ENCODE measurements around the gene CNTNAP2. TPM values are rescaled to one million over a fixed set of nuclear protein-coding genes. Genes with fewer than 3 reads are reported as not detected.
A peak's percentile ranks its signal among the peaks of the same experiment; 100 is the strongest.

Gene CNTNAP2
- 110 TPM for total RNA-seq

- peak; percentile 7 to 29 for DNase-seq (ENCODE audit: low spot score in 2 of 2)
- no peak for FAIRE-seq
Observed at GRCh38 chr7:146116521-146117222, at the start of gene CNTNAP2. TSS of gene CNTNAP2 (plus strand) at chr7:146116801. CDS start at chr7:146116877, 76 bp downstream.

GRCh38 chr7:146067880-146068279, 48.7 kb upstream of the CNTNAP2 start:
- FAIRE-seq (no peak), DNase-seq (ENCODE audit: low spot score in 2 of 2) (no peak)

GRCh38 chr7:146074195-146074765, 42.3 kb upstream of the CNTNAP2 start:
- FAIRE-seq, result no peak
- DNase-seq (ENCODE audit: low spot score in 2 of 2), result no peak

DNA sequence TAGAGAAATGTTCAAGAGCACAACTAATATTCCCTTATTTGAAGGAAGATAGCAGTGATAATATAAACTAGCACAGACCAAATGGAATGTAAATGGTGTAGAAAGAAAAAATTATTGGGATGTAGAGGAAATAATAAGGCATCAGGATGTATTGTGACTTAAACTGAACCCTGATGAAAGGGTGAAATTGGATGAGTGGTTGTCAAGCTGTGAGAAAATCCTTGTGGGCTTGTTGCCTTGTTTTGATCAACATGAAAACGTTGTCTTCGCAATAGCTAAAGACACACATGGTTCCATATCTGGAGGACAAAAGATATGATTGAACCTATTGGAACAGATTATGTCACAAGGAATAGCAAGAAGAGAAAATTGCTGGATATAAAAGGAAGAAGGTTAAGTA, 40.3 kb upstream of the CNTNAP2 start:
- DNase-seq (ENCODE audit: low spot score in 2 of 2) (no peak), FAIRE-seq (no peak)

- FAIRE-seq (no peak), DNase-seq (ENCODE audit: low spot score in 2 of 2) (no peak)
Observed at GRCh38 chr7:146084086-146084485, 32.5 kb upstream of the CNTNAP2 start.

- peak; percentile 47 for FAIRE-seq
- peak in 1 of 2 donors; percentile 27 for DNase-seq (ENCODE audit: low spot score in 2 of 2)
Observed at GRCh38 chr7:146090023-146090645, 26.5 kb upstream of the CNTNAP2 start.

GRCh38 chr7:146094356-146094755, 22.2 kb upstream of the CNTNAP2 start:
- DNase-seq (ENCODE audit: low spot score in 2 of 2) (no peak), FAIRE-seq (no peak)

GRCh38 chr7:146096994-146097393, 19.6 kb upstream of the CNTNAP2 start:
- DNase-seq (ENCODE audit: low spot score in 2 of 2) (no peak), FAIRE-seq (no peak)

GRCh38 chr7:146106319-146106718, 10.3 kb upstream of the CNTNAP2 start:
- DNase-seq (ENCODE audit: low spot score in 2 of 2) (no peak), FAIRE-seq (no peak)

GRCh38 chr7:146112755-146113154, 3.8 kb upstream of the CNTNAP2 start:
- DNase-seq (ENCODE audit: low spot score in 2 of 2) (no peak), FAIRE-seq (no peak)

DNA sequence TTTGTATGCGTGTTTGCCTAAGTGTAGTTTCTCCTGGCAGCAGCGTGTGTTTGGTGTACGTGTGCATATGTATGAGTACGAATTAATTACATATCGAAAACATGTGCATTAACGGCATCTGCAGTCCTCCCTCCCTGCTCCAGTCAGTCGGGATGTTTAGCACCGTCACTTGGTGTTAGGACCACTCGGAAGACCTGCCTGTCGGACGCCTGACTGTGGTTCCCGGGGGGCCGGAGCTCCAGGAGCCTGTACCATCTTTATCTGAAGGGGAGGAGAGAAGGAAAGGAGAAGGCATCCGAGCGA, 1.1 kb upstream of the CNTNAP2 start:
- FAIRE-seq (no peak), DNase-seq (ENCODE audit: low spot score in 2 of 2) (no peak)

GRCh38 chr7:146115851-146116520, 615 bp upstream of the CNTNAP2 start:
- DNase-seq (ENCODE audit: low spot score in 2 of 2) (peak; percentile 45 to 50), FAIRE-seq (no peak)

GRCh38 chr7:146117576-146117975, 975 bp downstream of the CNTNAP2 start:
- no peak for DNase-seq (ENCODE audit: low spot score in 2 of 2)
- no peak for FAIRE-seq

DNA sequence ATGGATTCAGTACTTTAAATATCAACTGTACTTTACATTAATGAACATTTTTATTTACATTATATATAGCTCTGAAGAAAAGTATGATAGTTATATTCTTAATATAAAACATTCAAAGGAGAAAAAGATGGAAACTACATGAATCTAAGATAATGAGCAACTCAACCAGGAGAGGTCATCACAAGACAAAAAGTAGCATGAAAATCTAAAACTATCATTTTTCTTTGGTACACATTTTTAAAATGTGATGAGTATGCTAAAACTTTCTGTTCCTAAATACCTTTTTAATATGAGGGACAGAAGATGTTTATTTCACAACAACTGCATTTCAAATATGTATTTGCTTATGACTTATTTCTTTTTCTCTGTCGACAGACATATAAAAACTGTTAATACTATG, 2.4 kb downstream of the CNTNAP2 start:
- DNase-seq (ENCODE audit: low spot score in 2 of 2) (no peak), FAIRE-seq (peak; percentile 31)

DNA sequence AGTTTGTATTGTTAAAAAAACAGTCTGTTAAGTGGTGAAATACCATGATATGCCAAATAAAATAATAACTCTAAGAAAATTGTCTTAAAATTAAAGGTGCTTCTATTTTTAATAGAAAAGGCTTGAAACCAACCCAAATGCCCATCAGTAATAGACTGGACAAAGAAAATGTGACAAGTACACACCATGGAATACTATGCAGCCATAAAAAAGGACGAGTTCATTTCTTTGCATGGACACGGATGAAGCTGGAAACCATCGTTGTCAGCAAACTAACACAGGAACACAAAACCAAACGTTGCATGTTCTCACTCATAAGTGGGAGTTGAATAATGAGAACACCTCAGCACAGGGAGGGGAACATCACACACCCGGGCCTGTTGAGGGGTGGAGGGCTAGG, 7.1 kb downstream of the CNTNAP2 start:
- FAIRE-seq (no peak), DNase-seq (ENCODE audit: low spot score in 2 of 2) (no peak)

DNA sequence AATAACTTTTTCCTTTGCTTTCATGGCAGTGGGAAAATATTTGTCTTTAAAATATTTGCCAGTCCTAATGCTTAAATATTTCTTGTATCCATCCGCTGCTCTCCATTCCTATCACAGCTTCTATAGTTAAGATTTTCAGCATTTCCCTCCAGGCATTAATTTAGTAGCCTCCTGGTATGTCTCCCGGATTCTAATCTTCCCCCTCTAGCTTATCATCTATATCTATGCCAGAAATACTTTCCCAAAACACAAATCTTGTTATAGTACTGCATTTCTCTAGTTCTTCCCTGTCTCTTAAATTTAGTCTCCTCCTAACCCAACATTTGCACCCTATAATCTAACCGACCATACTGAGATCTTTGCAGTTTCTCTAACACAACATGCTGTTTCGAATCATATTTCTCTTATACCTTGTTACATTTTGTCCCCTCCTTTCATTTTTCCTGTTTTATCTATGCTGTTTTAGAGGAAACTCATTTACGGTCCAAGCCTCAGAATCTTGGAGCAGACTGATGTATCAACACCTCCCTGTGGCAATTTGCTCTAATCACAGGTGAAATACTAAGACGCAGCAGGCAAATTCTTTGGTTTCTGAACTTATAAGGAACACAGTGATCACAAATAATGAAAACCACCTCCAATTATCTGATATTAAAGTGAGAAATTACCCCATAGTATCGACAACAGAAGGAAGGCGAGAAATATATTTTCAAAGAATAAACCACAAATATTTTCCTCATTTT, 10.3 kb downstream of the CNTNAP2 start:
- FAIRE-seq (no peak), DNase-seq (ENCODE audit: low spot score in 2 of 2) (no peak)

DNA sequence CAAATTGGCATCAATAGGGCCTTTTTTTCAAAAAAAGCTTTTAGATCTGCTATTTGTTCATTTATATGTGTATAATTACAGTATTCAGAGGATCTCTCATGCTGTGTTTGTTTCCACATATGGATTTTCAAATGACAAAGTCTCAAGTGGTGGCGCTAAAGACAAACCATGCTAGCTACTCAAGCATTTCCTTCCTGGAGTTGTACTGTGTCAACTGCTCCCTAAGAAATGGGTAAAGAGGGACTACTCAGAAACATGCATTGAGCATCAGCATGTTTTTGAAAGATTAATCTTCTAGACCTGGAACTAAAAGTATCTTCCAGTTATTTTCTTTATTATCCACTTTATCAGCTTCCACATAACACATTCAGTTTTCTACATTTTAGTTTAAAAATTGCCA, 12.7 kb downstream of the CNTNAP2 start:
- FAIRE-seq, result no peak

GRCh38 chr7:146129997-146130396, 13.4 kb downstream of the CNTNAP2 start:
- no peak for DNase-seq (ENCODE audit: low spot score in 2 of 2)
- FAIRE-seq, result no peak

More for the DNA sequence above, 12.7 kb downstream of the CNTNAP2 start:
- no peak for DNase-seq (ENCODE audit: low spot score in 2 of 2)

- DNase-seq (ENCODE audit: low spot score in 2 of 2) (no peak), FAIRE-seq (no peak)
Observed at GRCh38 chr7:146131701-146132100, 15.1 kb downstream of the CNTNAP2 start.

- DNase-seq (ENCODE audit: low spot score in 2 of 2) (no peak), FAIRE-seq (no peak)
Observed at GRCh38 chr7:146136357-146136875, 19.8 kb downstream of the CNTNAP2 start.

DNA sequence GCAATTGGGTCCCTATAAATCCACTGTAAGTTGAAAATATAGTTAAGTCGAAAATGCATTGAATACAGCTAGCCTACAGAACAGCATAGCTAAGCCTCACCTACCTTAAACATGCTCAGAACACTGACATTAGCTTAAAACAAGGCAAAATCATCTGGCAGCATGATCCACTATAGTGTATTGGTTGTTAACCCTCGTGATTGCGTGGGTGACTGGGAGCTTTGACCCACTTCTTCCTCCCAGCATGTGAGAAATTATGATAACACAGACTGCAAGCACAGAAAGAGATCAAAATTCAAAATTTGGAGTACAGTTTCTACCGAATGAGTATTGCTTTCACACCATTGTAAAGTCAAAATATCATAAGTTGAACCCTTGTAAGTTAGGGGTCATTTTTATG, 22.3 kb downstream of the CNTNAP2 start:
- DNase-seq (ENCODE audit: low spot score in 2 of 2), result no peak
- no peak for FAIRE-seq

All from frontal cortex (tissue), 4 donors.